ENCODE data around the gene CD70. TPM values are rescaled to one million over a fixed set of nuclear protein-coding genes. Genes with fewer than 3 reads are reported as not detected.

The CD70 gene
- total and polyA plus RNA-seq, 2 donors (not counting 3 experiments of a cell fraction or from before 2014, with no cell fraction given) = not detected

GRCh38 chr19:6613711-6614110, 22.8 kb upstream of the CD70 start:
- peak; percentile 26 for TF ChIP-seq FOS (IDR thresholded peaks at IDR 0.05; ENCODE audit: borderline replicate concordance, insufficient read depth, low read length)
- no peak for TF ChIP-seq GATA2 (IDR thresholded peaks at IDR 0.05; ENCODE audit: insufficient read depth, insufficient read length, low read depth, low read length)
- no peak for TF ChIP-seq POLR2AphosphoS5 (IDR thresholded peaks at IDR 0.05; ENCODE audit: insufficient read depth, low read depth, low read length)
- no peak for TF ChIP-seq MAX (IDR thresholded peaks at IDR 0.05; ENCODE audit: insufficient read depth, insufficient read length)
- TF ChIP-seq CTCF (IDR thresholded peaks at IDR 0.05; ENCODE audit: extremely low read depth in 1 of 2, insufficient read depth in 1 of 2, low read depth in 1 of 2, low read length in 2 of 2) = no peak
- no peaks in the 10 kb centered on the region for H4K20me1 ChIP-seq (replicated peaks; ENCODE audit: control insufficient read depth, extremely low read depth, insufficient read depth, low read length)
- intact Hi-C loops (cut with micrococcal nuclease) (no loop called here), dilution Hi-C loops (cut with MboI; ENCODE audit: extremely low pct_ligation_motif_present, low sequenced_read_pairs) (no loop called here)
- no peak overlapping the region for H3K9ac ChIP-seq (replicated peaks; ENCODE audit: extremely low read depth, insufficient read depth, low read length)
- no peak overlapping the region for H3K4me3 ChIP-seq (replicated peaks in 1 of 3; ENCODE audit: insufficient read depth in 1 of 3, low read depth in 1 of 3, low read length in 3 of 3)
- no peaks in the 10 kb centered on the region for H3K9me3 ChIP-seq (replicated peaks; ENCODE audit: control insufficient read depth, insufficient read depth, low read length)
- no peak overlapping the region for H2AFZ ChIP-seq (ENCODE audit: low read depth, low read length)
- H3K79me2 ChIP-seq (ENCODE audit: control insufficient read depth, insufficient read depth, low read length) = no peaks in the 10 kb centered on the region
- ChIA-PET POLR2A (no interaction called here), CTCF (interaction anchor here (1.4 kb wide), 1 partner anchor 97 kb away, joined by 3 read pairs; no protein-coding TSS in a partner anchor)
- no peaks in the 10 kb centered on the region for H3K9me1 ChIP-seq (replicated peaks; ENCODE audit: control insufficient read depth, extremely low read depth, insufficient read depth, low read length)
- no peaks in the 10 kb centered on the region for H3K36me3 ChIP-seq (ENCODE audit: control insufficient read depth in 2 of 2, extremely low read depth in 1 of 2, insufficient read depth in 2 of 2, low read length in 2 of 2)
- H3K27ac ChIP-seq (ENCODE audit: insufficient read depth, low read depth, low read length) = no peak overlapping the region
- DNase-seq (ENCODE audit: low read depth, low spot score) (peak; percentile 38), FAIRE-seq (no peak)
- no peak overlapping the region for H3K4me2 ChIP-seq (ENCODE audit: insufficient read depth, low read length)
- no TSS peak for BruUV-seq (replicated peaks)
- H3K27me3 ChIP-seq (ENCODE audit: control insufficient read depth in 2 of 2, insufficient read depth in 2 of 2, low read length in 2 of 2) = peaks cover 2% of the 10 kb centered on the region in 2 experiments
- H3K4me1 ChIP-seq (ENCODE audit: control insufficient read depth, extremely low read depth, insufficient read depth, low read length) = peaks cover 13% of the 10 kb centered on the region
